GM23338 (cell line): ENCODE data around the gene KRT2. TPM values are rescaled to one million over a fixed set of nuclear protein-coding genes. Genes with fewer than 3 reads are reported as not detected.

Source experiments
- ATAC-seq: fragments of 200-7000 bp; cut with Tn5 transposase; 3 replicates; pipeline ENCODE4 v1.9.1; 2020
- DNase-seq: peaks from one replicate; pipeline ENCODE4 v3.0.0-alpha.2; 2015; ENCODE audit warnings: low spot score
- H2AFZ ChIP-seq: fragments of 200-600 bp; sonication (generic); 2 replicates; pipeline ENCODE4 v1.8.0; 2016; ENCODE audit warnings: antibody characterized with exemption, mild to moderate bottlenecking, moderate library complexity
- H3F3A ChIP-seq: fragments of 200-600 bp; sonication (generic); replicated peaks from 2 replicates; pipeline ENCODE4 v1.8.0; 2017; ENCODE audit warnings: antibody characterized with exemption, mixed run types, low read depth
- H3K27ac ChIP-seq: fragments of 200-600 bp; sonication (generic); 2 replicates; pipeline ENCODE4 v1.6.1; 2016; ENCODE audit warnings: low read depth
- H3K27me3 ChIP-seq: fragments of 200-600 bp; sonication (generic); 2 replicates; pipeline ENCODE4 v1.8.0; 2016; ENCODE audit warnings: mild to moderate bottlenecking, mixed run types, moderate library complexity; ENCODE audit not compliant: insufficient read depth
- H3K36me3 ChIP-seq: fragments of 200-600 bp; sonication (generic); 2 replicates; pipeline ENCODE4 v1.8.0; 2016; ENCODE audit warnings: mild to moderate bottlenecking; ENCODE audit not compliant: insufficient read depth
- H3K4me1 ChIP-seq: fragments of 200-600 bp; sonication (generic); 2 replicates; pipeline ENCODE4 v1.8.0; 2016; ENCODE audit warnings: mild to moderate bottlenecking, moderate library complexity; ENCODE audit not compliant: insufficient read depth
- H3K4me2 ChIP-seq: fragments of 200-600 bp; sonication (generic); 2 replicates; pipeline ENCODE4 v1.7.1; 2017; ENCODE audit warnings: mixed run types
- H3K4me3 ChIP-seq: fragments of 200-600 bp; sonication (generic); 2 replicates; pipeline ENCODE4 v1.6.1; 2016; ENCODE audit warnings: mixed run types
- H3K79me2 ChIP-seq: fragments of 200-600 bp; sonication (generic); replicated peaks from 2 replicates; pipeline ENCODE4 v1.8.0; 2017; ENCODE audit warnings: mild to moderate bottlenecking; ENCODE audit not compliant: insufficient read depth
- H3K9me2 ChIP-seq: fragments of 200-600 bp; sonication (generic); 2 replicates; pipeline ENCODE4 v1.8.0; 2017; ENCODE audit not compliant: insufficient read depth
- H4K20me1 ChIP-seq: fragments of 200-600 bp; sonication (generic); replicated peaks from 2 replicates; pipeline ENCODE4 v1.8.0; 2017; ENCODE audit warnings: mild to moderate bottlenecking; ENCODE audit not compliant: insufficient read depth
- H3K27ac Mint-ChIP-seq: 2 replicates; pipeline ENCODE4 v1.8.0; 2020; ENCODE audit warnings: inconsistent platforms, mild to moderate bottlenecking, moderate library complexity, mixed read lengths
- H3K27me3 Mint-ChIP-seq: 3 replicates; pipeline ENCODE4 v1.8.0; 2022; ENCODE audit warnings: low read depth, mild to moderate bottlenecking, moderate library complexity, mixed read lengths, inconsistent platforms; ENCODE audit not compliant: insufficient read depth, poor library complexity
- H3K36me3 Mint-ChIP-seq: 3 replicates; pipeline ENCODE4 v1.8.0; 2021; ENCODE audit warnings: low read depth, mild to moderate bottlenecking, inconsistent platforms, moderate library complexity, mixed read lengths
- H3K4me1 Mint-ChIP-seq: 3 replicates; pipeline ENCODE4 v1.8.0; 2020; ENCODE audit warnings: mild to moderate bottlenecking, inconsistent platforms, mixed read lengths
- H3K4me3 Mint-ChIP-seq: 3 replicates; pipeline ENCODE4 v1.8.0; 2021; ENCODE audit warnings: moderate library complexity, mild to moderate bottlenecking, inconsistent platforms, mixed read lengths
- H3K9me3 Mint-ChIP-seq: 3 replicates; pipeline ENCODE4 v1.8.0; 2020; ENCODE audit warnings: moderate library complexity, mild to moderate bottlenecking, inconsistent platforms, mixed read lengths
- CREB1 ChIP-seq: fragments of 250-450 bp; sonication (Bioruptor Pico); IDR thresholded peaks from 2 replicates; pipeline ENCODE4 v1.5.0; 2020; ENCODE audit warnings: low read depth, mild to moderate bottlenecking, moderate library complexity
- ETS1 ChIP-seq: IDR thresholded peaks from 2 replicates; pipeline ENCODE4 v1.6.1; 2016; ENCODE audit warnings: antibody characterized with exemption
- EZH2 ChIP-seq: fragments of 200-600 bp; sonication (generic); IDR thresholded peaks from one replicate; pipeline ENCODE4 v1.8.0; 2017; ENCODE audit warnings: antibody characterized with exemption, mild to moderate bottlenecking, low read depth; ENCODE audit not compliant: unreplicated experiment
- EZH2phosphoT487 ChIP-seq: fragments of 200-600 bp; sonication (generic); IDR thresholded peaks from one replicate; pipeline ENCODE4 v1.8.1; 2018; ENCODE audit warnings: antibody characterized with exemption; ENCODE audit not compliant: unreplicated experiment
- JUNB ChIP-seq: IDR thresholded peaks from one replicate; pipeline ENCODE4 v1.6.1; 2016; ENCODE audit warnings: antibody characterized with exemption; ENCODE audit not compliant: unreplicated experiment
- NANOG ChIP-seq: IDR thresholded peaks from 2 replicates; pipeline ENCODE4 v1.6.1; 2016; ENCODE audit warnings: antibody characterized with exemption, borderline replicate concordance
- POLR2AphosphoS5 ChIP-seq: IDR thresholded peaks from 2 replicates; pipeline ENCODE4 v1.6.1; 2016; ENCODE audit warnings: antibody characterized with exemption, low read depth
- REST ChIP-seq: IDR thresholded peaks from one replicate; pipeline ENCODE4 v1.6.1; 2018; ENCODE audit warnings: antibody characterized with exemption; ENCODE audit not compliant: unreplicated experiment
- STAT1 ChIP-seq: IDR thresholded peaks from one replicate; pipeline ENCODE4 v1.6.1; 2016; ENCODE audit warnings: antibody characterized with exemption; ENCODE audit not compliant: unreplicated experiment
- ZNF114 ChIP-seq: fragments of 250-450 bp; sonication (Bioruptor Pico); IDR thresholded peaks from 2 replicates; pipeline ENCODE4 v1.5.0; 2020; ENCODE audit warnings: mild to moderate bottlenecking, moderate library complexity
- ZNF331 ChIP-seq: fragments of 250-450 bp; sonication (Bioruptor Pico); IDR thresholded peaks from 2 replicates; pipeline ENCODE4 v1.5.0; 2020; ENCODE audit warnings: low read depth, mild to moderate bottlenecking, moderate library complexity
- polyA plus RNA-seq: library from polyadenylated mRNA; unstranded; fragments of >200 nt; fragmentation: Nextera tagmentation; extraction: Ambion mirVana; gene quantifications from 2 replicates; pipeline ENCODE4 v1.2.1, GENCODE V29; 2016
- total RNA-seq: library from RNA; depleted of rRNA; stranded (reverse); fragments of >200 nt; shearing (Covaris generic); gene quantifications from 2 replicates; pipeline ENCODE4 v1.2.3, GENCODE V29; 2014
- TF ChIP-seq, protein P1 (sequence below), 2 experiments: fragments of 200-600 bp in 1 of 2; sonication (generic) in 1 of 2; conservative IDR thresholded peaks; 2 replicates each; pipeline versions ENCODE4 v1.5.1 to v1.6.1; 2016 to 2017; ENCODE audit warnings: antibody characterized with exemption in 2 of 2, low read depth in 2 of 2, mild to moderate bottlenecking in 2 of 2, moderate library complexity in 1 of 2
- TF ChIP-seq, protein P2 (sequence below): fragments of 250-450 bp; sonication (Bioruptor Pico); IDR thresholded peaks from 2 replicates; pipeline ENCODE4 v1.5.0; 2020; ENCODE audit warnings: mild to moderate bottlenecking, moderate library complexity

The KRT2 gene
- total and polyA plus RNA-seq, 2 experiments from 2014 or later: not detected

DNA sequence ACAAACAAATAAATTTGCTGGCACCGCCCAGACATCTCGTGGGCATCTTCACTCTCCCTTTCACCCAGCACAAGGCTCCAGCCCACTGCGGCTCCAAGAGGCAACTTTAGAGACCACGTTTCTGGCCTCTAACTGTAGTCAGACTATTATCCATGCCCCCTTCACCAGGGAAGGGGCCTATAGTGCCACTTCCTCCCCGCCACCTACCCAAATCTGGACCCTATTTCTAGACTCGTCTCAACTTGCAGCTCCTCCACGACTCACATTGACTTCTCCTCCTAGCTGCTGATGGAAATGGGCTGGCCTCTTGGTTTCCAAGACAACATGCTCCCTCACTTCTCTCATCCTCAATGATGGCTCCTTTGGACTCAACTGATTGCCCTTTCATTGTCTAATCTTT lies 15.9 kb upstream of the KRT2 start:
- Histone ChIP-seq H3K4me2 (no peak overlapping the region), H3K9me2 (no peaks in the 10 kb centered on the region), H2AFZ (0 out of 2 replicates have a peak overlapping the region, but pooled peaks have one; percentile 24), H3F3A (no peaks in the 10 kb centered on the region), H3K4me1 (no peaks in the 10 kb centered on the region), H3K27me3 (no peaks in the 10 kb centered on the region), H3K27ac (no peak overlapping the region), H3K36me3 (no peaks in the 10 kb centered on the region), H4K20me1 (no peaks in the 10 kb centered on the region), H3K4me3 (no peak overlapping the region), H3K79me2 (no peaks in the 10 kb centered on the region)
- Mint-ChIP-seq H3K4me1 (no peaks in the 10 kb centered on the region), H3K9me3 (no peaks in the 10 kb centered on the region), H3K27ac (no peak overlapping the region), H3K27me3 (no peaks in the 10 kb centered on the region), H3K4me3 (no peak overlapping the region), H3K36me3 (no peaks in the 10 kb centered on the region)
- TF ChIP-seq, protein P1, sequence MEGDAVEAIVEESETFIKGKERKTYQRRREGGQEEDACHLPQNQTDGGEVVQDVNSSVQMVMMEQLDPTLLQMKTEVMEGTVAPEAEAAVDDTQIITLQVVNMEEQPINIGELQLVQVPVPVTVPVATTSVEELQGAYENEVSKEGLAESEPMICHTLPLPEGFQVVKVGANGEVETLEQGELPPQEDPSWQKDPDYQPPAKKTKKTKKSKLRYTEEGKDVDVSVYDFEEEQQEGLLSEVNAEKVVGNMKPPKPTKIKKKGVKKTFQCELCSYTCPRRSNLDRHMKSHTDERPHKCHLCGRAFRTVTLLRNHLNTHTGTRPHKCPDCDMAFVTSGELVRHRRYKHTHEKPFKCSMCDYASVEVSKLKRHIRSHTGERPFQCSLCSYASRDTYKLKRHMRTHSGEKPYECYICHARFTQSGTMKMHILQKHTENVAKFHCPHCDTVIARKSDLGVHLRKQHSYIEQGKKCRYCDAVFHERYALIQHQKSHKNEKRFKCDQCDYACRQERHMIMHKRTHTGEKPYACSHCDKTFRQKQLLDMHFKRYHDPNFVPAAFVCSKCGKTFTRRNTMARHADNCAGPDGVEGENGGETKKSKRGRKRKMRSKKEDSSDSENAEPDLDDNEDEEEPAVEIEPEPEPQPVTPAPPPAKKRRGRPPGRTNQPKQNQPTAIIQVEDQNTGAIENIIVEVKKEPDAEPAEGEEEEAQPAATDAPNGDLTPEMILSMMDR (conservative IDR thresholded peaks at IDR 0.05; ENCODE audit: low read depth in 2 of 2): no peak
- no peak for TF ChIP-seq POLR2AphosphoS5
- no peak for TF ChIP-seq EZH2phosphoT487
- no peak for TF ChIP-seq STAT1
- TF ChIP-seq, protein P2, sequence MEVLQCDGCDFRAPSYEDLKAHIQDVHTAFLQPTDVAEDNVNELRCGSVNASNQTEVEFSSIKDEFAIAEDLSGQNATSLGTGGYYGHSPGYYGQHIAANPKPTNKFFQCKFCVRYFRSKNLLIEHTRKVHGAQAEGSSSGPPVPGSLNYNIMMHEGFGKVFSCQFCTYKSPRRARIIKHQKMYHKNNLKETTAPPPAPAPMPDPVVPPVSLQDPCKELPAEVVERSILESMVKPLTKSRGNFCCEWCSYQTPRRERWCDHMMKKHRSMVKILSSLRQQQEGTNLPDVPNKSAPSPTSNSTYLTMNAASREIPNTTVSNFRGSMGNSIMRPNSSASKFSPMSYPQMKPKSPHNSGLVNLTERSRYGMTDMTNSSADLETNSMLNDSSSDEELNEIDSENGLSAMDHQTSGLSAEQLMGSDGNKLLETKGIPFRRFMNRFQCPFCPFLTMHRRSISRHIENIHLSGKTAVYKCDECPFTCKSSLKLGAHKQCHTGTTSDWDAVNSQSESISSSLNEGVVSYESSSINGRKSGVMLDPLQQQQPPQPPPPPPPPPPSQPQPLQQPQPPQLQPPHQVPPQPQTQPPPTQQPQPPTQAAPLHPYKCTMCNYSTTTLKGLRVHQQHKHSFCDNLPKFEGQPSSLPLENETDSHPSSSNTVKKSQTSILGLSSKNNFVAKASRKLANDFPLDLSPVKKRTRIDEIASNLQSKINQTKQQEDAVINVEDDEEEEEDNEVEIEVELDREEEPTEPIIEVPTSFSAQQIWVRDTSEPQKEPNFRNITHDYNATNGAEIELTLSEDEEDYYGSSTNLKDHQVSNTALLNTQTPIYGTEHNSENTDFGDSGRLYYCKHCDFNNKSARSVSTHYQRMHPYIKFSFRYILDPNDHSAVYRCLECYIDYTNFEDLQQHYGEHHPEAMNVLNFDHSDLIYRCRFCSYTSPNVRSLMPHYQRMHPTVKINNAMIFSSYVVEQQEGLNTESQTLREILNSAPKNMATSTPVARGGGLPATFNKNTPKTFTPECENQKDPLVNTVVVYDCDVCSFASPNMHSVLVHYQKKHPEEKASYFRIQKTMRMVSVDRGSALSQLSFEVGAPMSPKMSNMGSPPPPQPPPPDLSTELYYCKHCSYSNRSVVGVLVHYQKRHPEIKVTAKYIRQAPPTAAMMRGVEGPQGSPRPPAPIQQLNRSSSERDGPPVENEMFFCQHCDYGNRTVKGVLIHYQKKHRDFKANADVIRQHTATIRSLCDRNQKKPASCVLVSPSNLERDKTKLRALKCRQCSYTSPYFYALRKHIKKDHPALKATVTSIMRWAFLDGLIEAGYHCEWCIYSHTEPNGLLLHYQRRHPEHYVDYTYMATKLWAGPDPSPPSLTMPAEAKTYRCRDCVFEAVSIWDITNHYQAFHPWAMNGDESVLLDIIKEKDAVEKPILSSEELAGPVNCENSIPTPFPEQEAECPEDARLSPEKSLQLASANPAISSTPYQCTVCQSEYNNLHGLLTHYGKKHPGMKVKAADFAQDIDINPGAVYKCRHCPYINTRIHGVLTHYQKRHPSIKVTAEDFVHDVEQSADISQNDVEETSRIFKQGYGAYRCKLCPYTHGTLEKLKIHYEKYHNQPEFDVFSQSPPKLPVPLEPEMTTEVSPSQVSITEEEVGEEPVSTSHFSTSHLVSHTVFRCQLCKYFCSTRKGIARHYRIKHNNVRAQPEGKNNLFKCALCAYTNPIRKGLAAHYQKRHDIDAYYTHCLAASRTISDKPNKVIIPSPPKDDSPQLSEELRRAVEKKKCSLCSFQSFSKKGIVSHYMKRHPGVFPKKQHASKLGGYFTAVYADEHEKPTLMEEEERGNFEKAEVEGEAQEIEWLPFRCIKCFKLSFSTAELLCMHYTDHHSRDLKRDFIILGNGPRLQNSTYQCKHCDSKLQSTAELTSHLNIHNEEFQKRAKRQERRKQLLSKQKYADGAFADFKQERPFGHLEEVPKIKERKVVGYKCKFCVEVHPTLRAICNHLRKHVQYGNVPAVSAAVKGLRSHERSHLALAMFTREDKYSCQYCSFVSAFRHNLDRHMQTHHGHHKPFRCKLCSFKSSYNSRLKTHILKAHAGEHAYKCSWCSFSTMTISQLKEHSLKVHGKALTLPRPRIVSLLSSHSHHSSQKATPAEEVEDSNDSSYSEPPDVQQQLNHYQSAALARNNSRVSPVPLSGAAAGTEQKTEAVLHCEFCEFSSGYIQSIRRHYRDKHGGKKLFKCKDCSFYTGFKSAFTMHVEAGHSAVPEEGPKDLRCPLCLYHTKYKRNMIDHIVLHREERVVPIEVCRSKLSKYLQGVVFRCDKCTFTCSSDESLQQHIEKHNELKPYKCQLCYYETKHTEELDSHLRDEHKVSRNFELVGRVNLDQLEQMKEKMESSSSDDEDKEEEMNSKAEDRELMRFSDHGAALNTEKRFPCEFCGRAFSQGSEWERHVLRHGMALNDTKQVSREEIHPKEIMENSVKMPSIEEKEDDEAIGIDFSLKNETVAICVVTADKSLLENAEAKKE (CRISPR knock-in tag): no peak
- TF ChIP-seq ZNF114 (CRISPR knock-in tag): no peak
- no peak for TF ChIP-seq ETS1
- TF ChIP-seq JUNB: no peak
- no peak for TF ChIP-seq ZNF331 (CRISPR knock-in tag)
- no peak for TF ChIP-seq REST
- no peak for TF ChIP-seq NANOG
- no peak for TF ChIP-seq CREB1
- TF ChIP-seq EZH2: no peak
- no peak for ATAC-seq
- no peak for DNase-seq
